GM12878 (cell line): ENCODE data around the gene GPR137B. TPM values are rescaled to one million over a fixed set of nuclear protein-coding genes. Genes with fewer than 3 reads are reported as not detected.

Source experiments
- ATF7 ChIP-seq: fragments of 450-650 bp; IDR thresholded peaks from 2 replicates; pipeline ENCODE4 v1.6.1; 2016; ENCODE audit warnings: low read depth, mild to moderate bottlenecking
- CBFB ChIP-seq: IDR thresholded peaks from 2 replicates; pipeline ENCODE4 v1.6.1; 2016; ENCODE audit warnings: antibody characterized with exemption, low read depth
- CHD1 ChIP-seq: IDR thresholded peaks from 2 replicates; pipeline ENCODE4 v1.6.1; 2012; ENCODE audit warnings: low read depth, low read length, improper control_type of control experiment
- NR2C2 ChIP-seq: IDR thresholded peaks from 2 replicates; pipeline ENCODE4 v1.6.1; 2011; ENCODE audit warnings: borderline replicate concordance, low read depth; ENCODE audit not compliant: control insufficient read depth, insufficient read length
- polyA plus RNA-seq, 11 experiments: library from polyadenylated mRNA; depleted of rRNA in 4 of 11; unstranded in 6 of 11; stranded (reverse) in 5 of 11; fragments of >200 nt; fragmentation: Nextera tagmentation in 4 of 11; fragmentation: Illumina TruSeq in 1 of 11; extraction: Ambion mirVana in 4 of 11; extraction: Trizol in 1 of 11; gene quantifications; 1 replicate in 1 of 11; 2 replicates in 10 of 11; pipeline versions ENCODE4 v1.2.1 to v1.2.3, GENCODE V29; 2011 to 2016; ENCODE audit warnings: inconsistent platforms in 2 of 11, missing spikeins in 2 of 11, low read depth in 1 of 11
- total RNA-seq, 4 experiments: library from RNA; depleted of rRNA in 3 of 4; stranded (reverse); fragments of >200 nt in 3 of 4; fragmentation: Illumina TruSeq in 1 of 4; extraction: Trizol in 1 of 4; gene quantifications; 2 replicates each; pipeline versions ENCODE4 v1.2.1 to v1.2.3, GENCODE V29; 2013 to 2021
- TF ChIP-seq, protein P1 (sequence below): fragments of 450-650 bp; IDR thresholded peaks from 2 replicates; pipeline ENCODE4 v1.6.1; 2018; ENCODE audit warnings: borderline replicate concordance, mild to moderate bottlenecking; ENCODE audit not compliant: partially characterized antibody
- TF ChIP-seq, protein P2 (sequence below): fragments of 450-650 bp; IDR thresholded peaks from 2 replicates; pipeline ENCODE4 v1.6.1; 2017; ENCODE audit warnings: borderline replicate concordance
- TF ChIP-seq, protein P3 (sequence below): fragments of 450-650 bp; IDR thresholded peaks from 2 replicates; pipeline ENCODE4 v1.6.1; 2017; ENCODE audit warnings: mild to moderate bottlenecking, moderate library complexity
- TF ChIP-seq, protein P4 (sequence below): fragments of 450-650 bp; IDR thresholded peaks from 2 replicates; pipeline ENCODE4 v1.6.1; 2016; ENCODE audit warnings: mild to moderate bottlenecking
- TF ChIP-seq, protein P5 (sequence below): IDR thresholded peaks from 2 replicates; pipeline ENCODE4 v1.6.1; 2012; ENCODE audit warnings: low read length, inconsistent platforms

Gene GPR137B
- total and polyA plus RNA-seq, 10 of the 15 experiments (the other 5 are each of a cell fraction or from before 2014, with no cell fraction given), result 5.4 to 20.8 (median 12.5) TPM

DNA sequence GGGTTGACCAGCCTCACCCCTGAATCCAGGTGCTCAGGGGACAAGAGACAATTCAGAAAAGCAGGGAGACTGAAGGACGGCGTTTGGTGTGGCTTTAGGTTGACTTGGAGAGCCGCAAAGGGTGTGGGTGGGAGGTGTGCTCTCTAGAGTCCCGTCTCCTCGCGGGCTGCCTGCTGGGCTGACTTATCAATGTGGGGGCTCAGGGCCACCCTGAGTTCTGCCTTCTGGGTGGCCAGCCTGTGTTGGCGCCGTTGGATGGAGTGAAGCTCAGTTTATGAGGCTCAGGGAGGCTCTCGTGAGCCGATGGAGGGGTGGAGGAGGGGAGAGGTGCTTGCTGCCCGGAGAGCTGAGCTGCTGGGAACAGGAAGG is 13.0 kb downstream of the GPR137B start (continued):
- TF ChIP-seq, protein P1, sequence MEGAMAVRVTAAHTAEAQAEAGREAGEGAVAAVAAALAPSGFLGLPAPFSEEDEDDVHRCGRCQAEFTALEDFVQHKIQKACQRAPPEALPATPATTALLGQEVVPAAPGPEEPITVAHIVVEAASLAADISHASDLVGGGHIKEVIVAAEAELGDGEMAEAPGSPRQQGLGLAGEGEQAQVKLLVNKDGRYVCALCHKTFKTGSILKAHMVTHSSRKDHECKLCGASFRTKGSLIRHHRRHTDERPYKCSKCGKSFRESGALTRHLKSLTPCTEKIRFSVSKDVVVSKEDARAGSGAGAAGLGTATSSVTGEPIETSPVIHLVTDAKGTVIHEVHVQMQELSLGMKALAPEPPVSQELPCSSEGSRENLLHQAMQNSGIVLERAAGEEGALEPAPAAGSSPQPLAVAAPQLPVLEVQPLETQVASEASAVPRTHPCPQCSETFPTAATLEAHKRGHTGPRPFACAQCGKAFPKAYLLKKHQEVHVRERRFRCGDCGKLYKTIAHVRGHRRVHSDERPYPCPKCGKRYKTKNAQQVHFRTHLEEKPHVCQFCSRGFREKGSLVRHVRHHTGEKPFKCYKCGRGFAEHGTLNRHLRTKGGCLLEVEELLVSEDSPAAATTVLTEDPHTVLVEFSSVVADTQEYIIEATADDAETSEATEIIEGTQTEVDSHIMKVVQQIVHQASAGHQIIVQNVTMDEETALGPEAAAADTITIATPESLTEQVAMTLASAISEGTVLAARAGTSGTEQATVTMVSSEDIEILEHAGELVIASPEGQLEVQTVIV, result no peak
- TF ChIP-seq CBFB, result no peak
- TF ChIP-seq, protein P2, sequence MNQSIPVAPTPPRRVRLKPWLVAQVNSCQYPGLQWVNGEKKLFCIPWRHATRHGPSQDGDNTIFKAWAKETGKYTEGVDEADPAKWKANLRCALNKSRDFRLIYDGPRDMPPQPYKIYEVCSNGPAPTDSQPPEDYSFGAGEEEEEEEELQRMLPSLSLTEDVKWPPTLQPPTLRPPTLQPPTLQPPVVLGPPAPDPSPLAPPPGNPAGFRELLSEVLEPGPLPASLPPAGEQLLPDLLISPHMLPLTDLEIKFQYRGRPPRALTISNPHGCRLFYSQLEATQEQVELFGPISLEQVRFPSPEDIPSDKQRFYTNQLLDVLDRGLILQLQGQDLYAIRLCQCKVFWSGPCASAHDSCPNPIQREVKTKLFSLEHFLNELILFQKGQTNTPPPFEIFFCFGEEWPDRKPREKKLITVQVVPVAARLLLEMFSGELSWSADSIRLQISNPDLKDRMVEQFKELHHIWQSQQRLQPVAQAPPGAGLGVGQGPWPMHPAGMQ, result no peak
- TF ChIP-seq, protein P3, sequence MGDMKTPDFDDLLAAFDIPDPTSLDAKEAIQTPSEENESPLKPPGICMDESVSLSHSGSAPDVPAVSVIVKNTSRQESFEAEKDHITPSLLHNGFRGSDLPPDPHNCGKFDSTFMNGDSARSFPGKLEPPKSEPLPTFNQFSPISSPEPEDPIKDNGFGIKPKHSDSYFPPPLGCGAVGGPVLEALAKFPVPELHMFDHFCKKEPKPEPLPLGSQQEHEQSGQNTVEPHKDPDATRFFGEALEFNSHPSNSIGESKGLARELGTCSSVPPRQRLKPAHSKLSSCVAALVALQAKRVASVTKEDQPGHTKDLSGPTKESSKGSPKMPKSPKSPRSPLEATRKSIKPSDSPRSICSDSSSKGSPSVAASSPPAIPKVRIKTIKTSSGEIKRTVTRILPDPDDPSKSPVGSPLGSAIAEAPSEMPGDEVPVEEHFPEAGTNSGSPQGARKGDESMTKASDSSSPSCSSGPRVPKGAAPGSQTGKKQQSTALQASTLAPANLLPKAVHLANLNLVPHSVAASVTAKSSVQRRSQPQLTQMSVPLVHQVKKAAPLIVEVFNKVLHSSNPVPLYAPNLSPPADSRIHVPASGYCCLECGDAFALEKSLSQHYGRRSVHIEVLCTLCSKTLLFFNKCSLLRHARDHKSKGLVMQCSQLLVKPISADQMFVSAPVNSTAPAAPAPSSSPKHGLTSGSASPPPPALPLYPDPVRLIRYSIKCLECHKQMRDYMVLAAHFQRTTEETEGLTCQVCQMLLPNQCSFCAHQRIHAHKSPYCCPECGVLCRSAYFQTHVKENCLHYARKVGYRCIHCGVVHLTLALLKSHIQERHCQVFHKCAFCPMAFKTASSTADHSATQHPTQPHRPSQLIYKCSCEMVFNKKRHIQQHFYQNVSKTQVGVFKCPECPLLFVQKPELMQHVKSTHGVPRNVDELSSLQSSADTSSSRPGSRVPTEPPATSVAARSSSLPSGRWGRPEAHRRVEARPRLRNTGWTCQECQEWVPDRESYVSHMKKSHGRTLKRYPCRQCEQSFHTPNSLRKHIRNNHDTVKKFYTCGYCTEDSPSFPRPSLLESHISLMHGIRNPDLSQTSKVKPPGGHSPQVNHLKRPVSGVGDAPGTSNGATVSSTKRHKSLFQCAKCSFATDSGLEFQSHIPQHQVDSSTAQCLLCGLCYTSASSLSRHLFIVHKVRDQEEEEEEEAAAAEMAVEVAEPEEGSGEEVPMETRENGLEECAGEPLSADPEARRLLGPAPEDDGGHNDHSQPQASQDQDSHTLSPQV, result no peak
- no peak for TF ChIP-seq ATF7
- TF ChIP-seq CHD1, result no peak
- TF ChIP-seq NR2C2, result no peak
- TF ChIP-seq, protein P4, sequence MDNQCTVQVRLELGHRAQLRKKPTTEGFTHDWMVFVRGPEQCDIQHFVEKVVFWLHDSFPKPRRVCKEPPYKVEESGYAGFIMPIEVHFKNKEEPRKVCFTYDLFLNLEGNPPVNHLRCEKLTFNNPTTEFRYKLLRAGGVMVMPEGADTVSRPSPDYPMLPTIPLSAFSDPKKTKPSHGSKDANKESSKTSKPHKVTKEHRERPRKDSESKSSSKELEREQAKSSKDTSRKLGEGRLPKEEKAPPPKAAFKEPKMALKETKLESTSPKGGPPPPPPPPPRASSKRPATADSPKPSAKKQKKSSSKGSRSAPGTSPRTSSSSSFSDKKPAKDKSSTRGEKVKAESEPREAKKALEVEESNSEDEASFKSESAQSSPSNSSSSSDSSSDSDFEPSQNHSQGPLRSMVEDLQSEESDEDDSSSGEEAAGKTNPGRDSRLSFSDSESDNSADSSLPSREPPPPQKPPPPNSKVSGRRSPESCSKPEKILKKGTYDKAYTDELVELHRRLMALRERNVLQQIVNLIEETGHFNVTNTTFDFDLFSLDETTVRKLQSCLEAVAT, result peak; percentile 94
- TF ChIP-seq, protein P5, sequence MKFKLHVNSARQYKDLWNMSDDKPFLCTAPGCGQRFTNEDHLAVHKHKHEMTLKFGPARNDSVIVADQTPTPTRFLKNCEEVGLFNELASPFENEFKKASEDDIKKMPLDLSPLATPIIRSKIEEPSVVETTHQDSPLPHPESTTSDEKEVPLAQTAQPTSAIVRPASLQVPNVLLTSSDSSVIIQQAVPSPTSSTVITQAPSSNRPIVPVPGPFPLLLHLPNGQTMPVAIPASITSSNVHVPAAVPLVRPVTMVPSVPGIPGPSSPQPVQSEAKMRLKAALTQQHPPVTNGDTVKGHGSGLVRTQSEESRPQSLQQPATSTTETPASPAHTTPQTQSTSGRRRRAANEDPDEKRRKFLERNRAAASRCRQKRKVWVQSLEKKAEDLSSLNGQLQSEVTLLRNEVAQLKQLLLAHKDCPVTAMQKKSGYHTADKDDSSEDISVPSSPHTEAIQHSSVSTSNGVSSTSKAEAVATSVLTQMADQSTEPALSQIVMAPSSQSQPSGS, result no peak
